NCI-H2081 treated with DMSO at 0.1 percent for 48 hours (cell line): ENCODE results near the gene NIPBL.
"Not testable (repeated sequence)": the region's sequence is repeated elsewhere in the genome, so short reads cannot be mapped to it uniquely, and the experiment has no call there.

Experiments used
- DNase-seq: peaks from one replicate; lab custom pipeline; 2025; lab: John Stamatoyannopoulos, UW

The NIPBL gene

GRCh38 chr5:36946101-36946500 lies 69.5 kb downstream of the NIPBL start:
- no peak for DNase-seq

- DNase-seq: no peak
Observed at GRCh38 chr5:36948041-36948440, 71.5 kb downstream of the NIPBL start.

GRCh38 chr5:36948650-36949049 lies 72.1 kb downstream of the NIPBL start:
- no peak for DNase-seq

- no peak for DNase-seq
Observed at GRCh38 chr5:36949593-36949992, 73.0 kb downstream of the NIPBL start.

GRCh38 chr5:36950586-36951457 lies 74.3 kb downstream of the NIPBL start:
- no peak for DNase-seq

GRCh38 chr5:36953043-36953442 lies 76.5 kb downstream of the NIPBL start:
- DNase-seq: no peak

GRCh38 chr5:36957953-36958537 lies 81.5 kb downstream of the NIPBL start:
- DNase-seq: no peak

GRCh38 chr5:36958612-36959011 lies 82.0 kb downstream of the NIPBL start:
- no peak for DNase-seq

GRCh38 chr5:36965179-36965578 lies 88.6 kb downstream of the NIPBL start:
- DNase-seq: no peak

- no peak for DNase-seq
Observed at GRCh38 chr5:36969700-36970395, 93.3 kb downstream of the NIPBL start.

- DNase-seq: no peak
Observed at GRCh38 chr5:36978196-36978595, 101.6 kb downstream of the NIPBL start.

- DNase-seq: no peak
Observed at GRCh38 chr5:36982146-36982545, 105.6 kb downstream of the NIPBL start.

GRCh38 chr5:36985387-36985786 lies 108.8 kb downstream of the NIPBL start:
- DNase-seq: no peak

GRCh38 chr5:36988396-36988795 lies 111.8 kb downstream of the NIPBL start:
- no peak for DNase-seq

- DNase-seq: no peak
Observed at GRCh38 chr5:36998578-36998977, 122.0 kb downstream of the NIPBL start.

GRCh38 chr5:37002176-37002751 lies 125.7 kb downstream of the NIPBL start:
- no peak for DNase-seq

- DNase-seq: no peak
Observed at GRCh38 chr5:37005252-37005651, 128.7 kb downstream of the NIPBL start.

- DNase-seq: no peak
Observed at GRCh38 chr5:37005946-37006540, 129.5 kb downstream of the NIPBL start.

GRCh38 chr5:37013181-37013580 lies 136.6 kb downstream of the NIPBL start:
- DNase-seq: not testable (repeated sequence)

- no peak for DNase-seq
Observed at GRCh38 chr5:37014321-37014720, 137.8 kb downstream of the NIPBL start.

- no peak for DNase-seq
Observed at GRCh38 chr5:37015795-37016666, 139.5 kb downstream of the NIPBL start.
